HG03439 (cell line): ENCODE results near the gene GPR107.

Experiments used
- ATAC-seq: cut with Tn5 transposase; IDR thresholded peaks from one replicate; pipeline ENCODE4 v1.9.1; 2021; ENCODE audit warnings: mild to moderate bottlenecking, moderate library complexity; ENCODE audit not compliant: unreplicated experiment

Gene GPR107

GRCh38 chr9:130155647-130156046, 101.9 kb downstream of the GPR107 start:
- ATAC-seq = no peak

DNA sequence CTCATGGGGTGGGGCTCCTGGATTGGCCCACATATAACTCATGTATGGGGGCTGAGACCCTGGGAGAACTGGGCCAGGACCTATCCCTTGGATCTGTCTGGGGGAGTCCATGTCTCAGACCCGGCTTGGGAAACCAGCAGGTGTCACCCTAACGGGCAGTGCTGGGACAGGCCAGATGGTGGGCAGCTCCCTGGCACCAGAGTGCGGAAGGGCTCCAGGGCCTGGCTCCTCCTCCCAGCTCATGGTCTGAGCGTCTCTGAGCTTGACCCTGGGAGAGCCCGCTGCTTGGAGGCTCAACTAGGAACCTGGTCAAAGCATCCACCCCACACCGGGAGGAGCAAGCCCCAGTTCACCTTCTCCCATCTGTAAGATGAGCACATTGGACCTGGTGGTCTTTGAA, 103.0 kb downstream of the GPR107 start:
- ATAC-seq = no peak

- no peak for ATAC-seq
These were observed 103.4 kb downstream of the GPR107 start for GRCh38 chr9:130157079-130157478.

GRCh38 chr9:130158001-130158400, 104.3 kb downstream of the GPR107 start:
- no peak for ATAC-seq

DNA sequence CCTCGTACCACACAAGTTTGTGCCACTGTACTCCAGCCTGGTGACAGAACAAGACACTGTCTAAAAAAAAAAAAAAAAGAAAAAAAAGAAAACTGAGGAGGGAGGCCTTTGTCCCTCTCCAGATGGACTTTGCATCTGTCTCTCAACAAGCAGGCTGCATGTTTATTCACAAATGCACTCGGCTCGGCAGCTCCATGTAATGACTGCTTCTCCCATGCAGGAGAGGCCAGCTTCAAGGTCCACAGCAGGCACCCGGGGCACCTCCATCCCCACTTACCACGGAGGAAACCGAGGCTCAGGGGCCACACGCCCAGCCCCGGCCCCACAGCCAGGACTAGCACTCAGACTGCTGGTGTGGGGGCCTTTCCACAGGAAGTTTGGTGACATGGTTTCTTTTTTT, 105.4 kb downstream of the GPR107 start:
- no peak for ATAC-seq

- no peak for ATAC-seq
These were observed 106.4 kb downstream of the GPR107 start for GRCh38 chr9:130159915-130160670.

GRCh38 chr9:130160862-130161470, 107.3 kb downstream of the GPR107 start:
- no peak for ATAC-seq

- no peak for ATAC-seq
These were observed 111.9 kb downstream of the GPR107 start for GRCh38 chr9:130165579-130165978.

- no peak for ATAC-seq
These were observed 112.7 kb downstream of the GPR107 start for GRCh38 chr9:130166399-130166798.

DNA sequence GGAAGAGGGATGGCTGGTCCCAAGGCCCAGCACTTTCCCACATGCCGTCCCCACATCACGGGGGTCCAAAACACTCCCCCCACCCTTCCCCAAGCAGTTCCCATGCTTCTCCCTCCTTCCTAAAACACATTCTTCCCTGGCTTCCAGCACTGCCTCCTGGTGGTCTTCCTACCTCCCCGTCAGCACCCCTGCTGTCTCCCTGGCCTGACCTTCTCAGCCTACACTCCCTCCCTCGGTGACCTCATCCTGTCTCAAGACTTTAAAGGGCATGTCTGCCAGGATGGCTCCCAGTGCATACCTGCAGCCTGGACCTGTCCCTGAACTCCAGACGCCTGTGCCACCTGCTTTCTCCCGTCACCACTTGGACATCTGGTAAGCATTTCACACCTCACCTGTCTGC, 114.2 kb downstream of the GPR107 start:
- no peak for ATAC-seq

GRCh38 chr9:130171226-130172148, 117.8 kb downstream of the GPR107 start:
- ATAC-seq = no peak

DNA sequence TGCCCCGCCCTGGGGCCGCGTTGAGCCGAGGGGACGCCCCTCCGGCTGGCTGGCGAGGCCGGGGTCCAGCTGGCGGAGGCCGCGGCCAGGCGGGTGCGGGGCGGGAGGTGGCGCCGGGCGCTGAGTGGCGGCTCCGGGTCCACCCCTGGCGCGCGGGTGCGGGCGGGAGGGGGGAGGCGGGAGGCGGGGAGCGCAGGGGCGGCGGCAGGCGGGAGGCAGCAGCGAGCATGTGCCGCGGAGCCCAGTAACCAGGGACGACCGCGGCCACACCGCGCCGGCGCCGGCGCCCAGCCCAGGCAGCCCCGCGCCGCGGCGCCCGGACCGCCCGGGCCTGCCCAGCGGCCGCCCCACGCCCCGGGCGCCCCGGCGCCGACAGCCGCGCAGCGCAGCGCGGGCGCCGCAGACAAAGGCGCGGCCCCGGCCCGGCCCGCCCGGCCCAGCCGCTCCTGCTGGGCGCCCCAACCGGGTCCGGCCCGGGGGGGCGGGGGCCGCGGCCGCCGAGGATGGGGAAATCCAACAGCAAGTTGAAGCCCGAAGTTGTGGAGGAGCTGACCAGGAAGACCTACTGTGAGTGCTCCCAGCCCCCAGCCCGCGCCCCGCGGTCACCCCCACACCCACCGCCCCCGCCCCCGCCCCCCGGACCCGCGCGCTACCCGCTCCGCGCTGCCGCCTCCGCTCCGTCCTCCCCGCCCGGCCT, 118.6 kb downstream of the GPR107 start, which contains the start of gene NCS1:
Gene NCS1, plus strand, starts transcription at position 244 of the 697 bp plus-strand sequence. Its CDS starts 260 bp downstream, at position 504.
- ATAC-seq = no peak

DNA sequence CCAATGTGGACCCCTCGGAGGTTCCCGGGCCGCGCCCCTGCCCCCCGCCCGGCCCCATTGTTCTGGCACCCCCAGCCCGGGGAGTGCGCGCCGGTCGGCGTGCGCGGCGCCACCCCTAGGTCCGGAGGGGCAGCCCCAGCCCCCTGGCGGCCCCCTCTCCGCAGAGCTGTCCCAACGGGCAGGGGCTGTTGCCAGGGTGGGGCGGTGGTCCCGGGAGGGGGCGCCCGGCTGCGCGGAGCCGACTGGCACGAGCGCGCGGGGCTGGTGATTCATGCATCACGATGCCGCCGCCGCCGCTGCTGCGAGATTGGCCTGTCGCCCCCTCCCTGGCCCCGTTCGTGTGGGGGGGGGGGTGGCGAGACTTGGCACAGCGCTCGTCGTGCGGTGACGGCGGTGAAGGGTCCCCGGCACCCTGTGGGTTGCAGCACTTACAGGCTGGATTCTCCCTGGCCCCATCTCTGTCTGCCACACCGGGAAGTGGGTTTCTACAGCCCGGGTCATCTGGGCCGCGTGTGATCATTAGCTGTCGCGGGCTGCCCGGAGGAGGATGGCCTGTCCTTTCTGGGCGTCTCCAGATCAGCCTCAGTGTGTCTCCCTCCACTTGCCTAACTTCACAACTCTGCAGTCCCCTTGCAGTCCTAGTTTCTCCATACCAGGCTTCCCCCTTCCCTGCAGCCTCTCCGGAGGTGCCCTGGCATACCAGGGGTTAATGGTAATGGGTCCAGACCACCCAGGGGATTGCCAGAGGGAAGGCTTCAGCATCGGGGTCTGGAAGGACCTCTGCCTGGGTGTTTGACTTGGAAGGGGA, 119.4 kb downstream of the GPR107 start:
- ATAC-seq = no peak

- no peak for ATAC-seq
These were observed 119.9 kb downstream of the GPR107 start for GRCh38 chr9:130173666-130173983.

DNA sequence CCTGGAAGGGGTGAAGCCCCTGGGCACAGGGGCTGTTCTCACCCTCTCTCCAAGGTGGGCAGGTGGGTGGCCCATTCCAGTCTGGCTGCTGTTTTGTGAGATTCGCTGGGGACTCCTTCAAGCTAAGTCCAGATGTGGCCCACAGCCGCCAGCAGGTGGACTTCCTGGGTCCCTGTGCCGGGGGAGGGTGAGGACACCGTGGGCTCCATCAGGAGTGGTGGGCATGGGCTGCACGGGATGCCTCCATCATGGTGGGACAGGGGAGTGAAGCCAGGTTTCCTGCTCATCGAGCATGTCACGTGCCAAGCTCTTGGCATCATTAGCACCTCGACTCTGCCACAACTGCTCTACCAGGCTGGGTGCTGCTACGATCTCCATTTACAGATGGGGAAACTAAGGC, 120.3 kb downstream of the GPR107 start:
- no peak for ATAC-seq

DNA sequence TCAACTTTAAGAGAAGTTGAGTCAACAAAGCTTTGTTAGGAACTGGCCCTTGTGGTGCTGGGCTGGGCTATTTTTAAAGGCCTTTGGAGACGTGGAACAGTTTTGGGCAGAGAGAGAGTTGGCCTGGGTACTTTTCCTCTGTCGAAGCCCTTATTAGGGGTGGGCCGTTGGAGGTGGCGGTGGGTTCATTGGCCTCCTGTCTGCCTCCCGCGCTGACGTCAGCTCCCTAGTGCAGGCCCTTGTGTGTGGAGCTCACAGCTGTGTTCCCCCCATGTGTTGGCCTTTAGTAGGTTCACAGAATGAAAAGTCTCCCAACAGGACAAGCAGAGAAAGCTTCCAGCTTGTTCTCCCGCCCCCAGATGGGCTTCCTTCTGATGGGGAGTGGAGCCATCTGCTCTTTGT, 121.2 kb downstream of the GPR107 start:
- no peak for ATAC-seq

DNA sequence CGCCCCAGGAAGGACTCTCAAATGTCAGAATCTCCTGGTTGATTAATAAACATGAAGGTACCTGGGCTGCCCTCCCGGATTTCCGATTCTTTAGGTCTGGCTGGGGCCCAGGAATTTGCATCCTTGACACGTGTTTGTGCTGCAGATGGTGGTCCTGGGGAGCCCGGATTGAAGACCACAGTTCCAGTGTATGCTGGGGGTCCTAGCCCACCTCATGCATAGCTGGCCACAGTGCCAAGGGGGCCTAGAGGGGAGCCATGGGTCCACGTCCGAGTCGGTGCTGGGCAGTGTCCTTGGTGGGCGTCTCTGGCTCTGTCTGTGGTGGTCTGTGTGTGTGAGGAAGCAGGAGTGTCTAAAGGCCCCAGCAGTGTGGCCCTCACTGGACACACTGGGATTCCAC, 121.6 kb downstream of the GPR107 start:
- ATAC-seq = no peak

DNA sequence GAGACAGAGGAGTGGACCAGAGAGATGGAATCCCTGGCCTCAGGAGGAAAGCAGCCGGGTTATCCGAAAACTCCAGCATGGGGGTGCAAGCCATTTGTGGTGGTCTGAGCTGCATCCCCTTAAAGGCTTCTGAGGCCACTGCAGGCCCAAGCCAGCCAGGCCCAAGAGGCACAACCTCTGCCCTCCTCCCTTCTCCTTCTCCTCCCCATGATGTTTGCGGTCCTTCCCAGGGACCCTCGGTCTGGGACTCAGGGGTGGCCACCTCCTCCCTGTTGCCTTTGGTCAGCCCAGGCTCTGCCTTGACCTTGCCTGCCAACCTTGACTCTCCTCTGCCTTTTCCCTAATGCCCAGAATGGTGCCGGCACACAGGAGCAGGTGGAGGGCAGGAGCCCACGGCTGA, 123.1 kb downstream of the GPR107 start:
- no peak for ATAC-seq

DNA sequence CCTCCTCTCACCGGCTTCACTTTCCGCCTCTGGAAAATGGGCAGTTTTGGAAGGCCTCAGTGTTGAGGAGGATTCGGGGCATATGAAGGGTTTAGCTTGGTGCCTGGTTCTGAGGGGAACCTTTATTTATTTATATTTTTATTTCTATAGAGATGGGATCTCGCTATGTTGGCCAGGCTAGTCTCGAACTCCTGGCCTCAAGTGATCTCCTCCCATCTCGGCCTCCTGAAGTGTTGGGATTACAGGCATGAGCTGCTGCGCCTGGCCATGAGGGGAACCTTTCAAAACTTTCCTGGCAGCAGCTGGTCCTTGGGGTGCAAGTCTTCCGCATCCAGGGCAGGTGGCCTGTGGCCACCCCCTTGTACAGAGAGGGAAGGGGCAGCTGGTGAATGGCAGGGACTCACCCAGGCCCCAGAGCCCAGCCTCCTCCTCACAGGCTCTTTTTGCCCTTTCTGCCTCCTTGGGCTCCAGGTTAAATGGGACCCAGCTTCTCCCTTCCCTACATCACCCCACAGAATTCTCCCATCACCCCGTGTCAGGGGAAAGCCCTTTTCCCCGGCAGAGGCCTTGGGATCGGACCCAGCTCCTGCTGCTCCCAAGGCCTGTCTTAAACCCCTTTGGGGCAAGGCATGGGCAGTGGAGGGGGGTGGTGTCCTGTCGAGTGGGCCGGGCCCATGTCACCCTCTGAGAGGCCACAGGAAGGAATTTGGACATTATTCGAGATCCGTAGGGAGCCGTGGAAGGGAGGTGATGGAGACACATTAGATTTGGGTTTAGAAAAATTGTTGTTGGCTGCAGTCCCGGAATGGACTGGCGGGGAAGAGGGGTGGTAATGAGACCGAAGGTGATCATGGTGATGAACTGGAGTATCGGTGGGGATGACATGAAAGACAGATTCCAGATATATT, 124.4 kb downstream of the GPR107 start:
- no peak for ATAC-seq
